Liver (tissue), 3 donors: ENCODE results near the gene CCBE1.

Experiments used
- GABPA ChIP-seq, 2 donors: IDR thresholded peaks in 1 of 2; conservative IDR thresholded peaks in 1 of 2; 2 replicates each; pipeline ENCODE4 v1.6.1; 2016; ENCODE audit warnings: antibody characterized with exemption in 2 of 2, mild to moderate bottlenecking in 1 of 2, moderate library complexity in 1 of 2
- JUND ChIP-seq, 2 donors: IDR thresholded peaks; 2 replicates each; pipeline ENCODE4 v1.6.1; 2016; ENCODE audit warnings: antibody characterized with exemption in 2 of 2
- RAD21 ChIP-seq, 2 donors: IDR thresholded peaks; 2 replicates each; pipeline ENCODE4 v1.6.1; 2016; ENCODE audit warnings: antibody characterized with exemption in 2 of 2, mild to moderate bottlenecking in 2 of 2
- RXRA ChIP-seq, 2 donors: IDR thresholded peaks; 2 replicates each; pipeline ENCODE4 v1.6.1; 2017 to 2018; ENCODE audit warnings: antibody characterized with exemption in 2 of 2, mild to moderate bottlenecking in 1 of 2
- TAF1 ChIP-seq: conservative IDR thresholded peaks from 2 replicates; pipeline ENCODE4 v1.6.1; 2016; ENCODE audit warnings: antibody characterized with exemption, mild to moderate bottlenecking
- YY1 ChIP-seq: IDR thresholded peaks from 2 replicates; pipeline ENCODE4 v1.6.1; 2016; ENCODE audit warnings: antibody characterized with exemption, mild to moderate bottlenecking
- TF ChIP-seq, protein P1 (sequence below): fragments of 150-350 bp; IDR thresholded peaks from 2 replicates; pipeline ENCODE4 v1.5.1; 2017; ENCODE audit warnings: improper control_type of control experiment, low read depth, low read length; ENCODE audit not compliant: missing input control
- TF ChIP-seq, protein P2 (sequence below): IDR thresholded peaks from 2 replicates; pipeline ENCODE4 v1.6.1; 2016; ENCODE audit warnings: antibody characterized with exemption
- TF ChIP-seq, protein P3 (sequence below): IDR thresholded peaks from 2 replicates; pipeline ENCODE4 v1.6.1; 2016; ENCODE audit warnings: antibody characterized with exemption, mild to moderate bottlenecking
- donor health status: healthy.
- donor health status: healthy.

DNA sequence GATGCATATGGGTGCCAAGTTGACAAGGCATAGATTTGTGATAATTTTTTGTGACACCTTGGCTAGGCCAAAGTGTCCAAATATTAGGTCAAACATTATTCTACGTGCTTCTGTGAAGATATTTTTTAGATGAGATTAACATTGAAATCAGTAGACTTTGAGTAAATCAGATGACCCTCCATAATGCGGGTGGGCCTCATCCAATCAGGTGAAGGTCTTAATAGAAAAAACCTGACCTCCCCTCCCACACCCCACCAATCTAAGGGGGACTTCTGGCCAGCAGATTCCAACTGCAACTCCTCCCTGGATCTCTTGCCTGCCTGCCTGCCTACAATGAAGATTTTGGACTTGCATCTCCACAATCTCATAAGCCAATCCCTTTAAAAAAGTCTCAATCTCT, 219.4 kb downstream of the CCBE1 start:
- TF ChIP-seq, protein P1, sequence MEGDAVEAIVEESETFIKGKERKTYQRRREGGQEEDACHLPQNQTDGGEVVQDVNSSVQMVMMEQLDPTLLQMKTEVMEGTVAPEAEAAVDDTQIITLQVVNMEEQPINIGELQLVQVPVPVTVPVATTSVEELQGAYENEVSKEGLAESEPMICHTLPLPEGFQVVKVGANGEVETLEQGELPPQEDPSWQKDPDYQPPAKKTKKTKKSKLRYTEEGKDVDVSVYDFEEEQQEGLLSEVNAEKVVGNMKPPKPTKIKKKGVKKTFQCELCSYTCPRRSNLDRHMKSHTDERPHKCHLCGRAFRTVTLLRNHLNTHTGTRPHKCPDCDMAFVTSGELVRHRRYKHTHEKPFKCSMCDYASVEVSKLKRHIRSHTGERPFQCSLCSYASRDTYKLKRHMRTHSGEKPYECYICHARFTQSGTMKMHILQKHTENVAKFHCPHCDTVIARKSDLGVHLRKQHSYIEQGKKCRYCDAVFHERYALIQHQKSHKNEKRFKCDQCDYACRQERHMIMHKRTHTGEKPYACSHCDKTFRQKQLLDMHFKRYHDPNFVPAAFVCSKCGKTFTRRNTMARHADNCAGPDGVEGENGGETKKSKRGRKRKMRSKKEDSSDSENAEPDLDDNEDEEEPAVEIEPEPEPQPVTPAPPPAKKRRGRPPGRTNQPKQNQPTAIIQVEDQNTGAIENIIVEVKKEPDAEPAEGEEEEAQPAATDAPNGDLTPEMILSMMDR: no peak
- TF ChIP-seq RXRA (IDR thresholded peaks at IDR 0.05) (no peak), YY1 (no peak), TAF1 (no peak), JUND (IDR thresholded peaks at IDR 0.05) (no peak), RAD21 (IDR thresholded peaks at IDR 0.05) (no peak), GABPA (IDR thresholded peaks at IDR 0.05 in 1 of 2, conservative IDR thresholded peaks at IDR 0.05 in 1 of 2) (no peak)
- TF ChIP-seq, protein P2, sequence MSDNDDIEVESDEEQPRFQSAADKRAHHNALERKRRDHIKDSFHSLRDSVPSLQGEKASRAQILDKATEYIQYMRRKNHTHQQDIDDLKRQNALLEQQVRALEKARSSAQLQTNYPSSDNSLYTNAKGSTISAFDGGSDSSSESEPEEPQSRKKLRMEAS: no peak
- TF ChIP-seq, protein P3, sequence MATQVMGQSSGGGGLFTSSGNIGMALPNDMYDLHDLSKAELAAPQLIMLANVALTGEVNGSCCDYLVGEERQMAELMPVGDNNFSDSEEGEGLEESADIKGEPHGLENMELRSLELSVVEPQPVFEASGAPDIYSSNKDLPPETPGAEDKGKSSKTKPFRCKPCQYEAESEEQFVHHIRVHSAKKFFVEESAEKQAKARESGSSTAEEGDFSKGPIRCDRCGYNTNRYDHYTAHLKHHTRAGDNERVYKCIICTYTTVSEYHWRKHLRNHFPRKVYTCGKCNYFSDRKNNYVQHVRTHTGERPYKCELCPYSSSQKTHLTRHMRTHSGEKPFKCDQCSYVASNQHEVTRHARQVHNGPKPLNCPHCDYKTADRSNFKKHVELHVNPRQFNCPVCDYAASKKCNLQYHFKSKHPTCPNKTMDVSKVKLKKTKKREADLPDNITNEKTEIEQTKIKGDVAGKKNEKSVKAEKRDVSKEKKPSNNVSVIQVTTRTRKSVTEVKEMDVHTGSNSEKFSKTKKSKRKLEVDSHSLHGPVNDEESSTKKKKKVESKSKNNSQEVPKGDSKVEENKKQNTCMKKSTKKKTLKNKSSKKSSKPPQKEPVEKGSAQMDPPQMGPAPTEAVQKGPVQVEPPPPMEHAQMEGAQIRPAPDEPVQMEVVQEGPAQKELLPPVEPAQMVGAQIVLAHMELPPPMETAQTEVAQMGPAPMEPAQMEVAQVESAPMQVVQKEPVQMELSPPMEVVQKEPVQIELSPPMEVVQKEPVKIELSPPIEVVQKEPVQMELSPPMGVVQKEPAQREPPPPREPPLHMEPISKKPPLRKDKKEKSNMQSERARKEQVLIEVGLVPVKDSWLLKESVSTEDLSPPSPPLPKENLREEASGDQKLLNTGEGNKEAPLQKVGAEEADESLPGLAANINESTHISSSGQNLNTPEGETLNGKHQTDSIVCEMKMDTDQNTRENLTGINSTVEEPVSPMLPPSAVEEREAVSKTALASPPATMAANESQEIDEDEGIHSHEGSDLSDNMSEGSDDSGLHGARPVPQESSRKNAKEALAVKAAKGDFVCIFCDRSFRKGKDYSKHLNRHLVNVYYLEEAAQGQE: no peak
